ENCODE data around the gene USP3.

DNA sequence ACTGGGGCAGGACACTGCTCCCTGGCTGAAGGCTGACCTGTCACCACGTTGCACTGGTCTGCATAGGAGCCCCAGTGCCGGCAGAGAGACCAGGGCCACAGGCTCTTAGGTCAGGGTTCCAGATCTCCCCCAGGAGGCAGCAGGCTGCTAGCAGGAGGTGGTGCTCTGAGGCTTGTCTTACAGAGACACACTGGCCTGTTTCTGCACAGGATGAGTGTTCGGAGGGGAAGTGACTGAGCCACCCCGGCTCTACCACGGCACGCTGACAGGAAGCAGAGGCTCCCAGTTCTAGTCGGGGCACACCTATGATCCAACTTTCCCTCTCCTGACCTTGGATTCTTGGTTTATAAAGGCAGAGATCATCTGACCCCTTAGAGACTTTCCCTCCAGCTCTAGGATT is 101.4 kb downstream of the USP3 start:
- TF ChIP-seq, protein P1, sequence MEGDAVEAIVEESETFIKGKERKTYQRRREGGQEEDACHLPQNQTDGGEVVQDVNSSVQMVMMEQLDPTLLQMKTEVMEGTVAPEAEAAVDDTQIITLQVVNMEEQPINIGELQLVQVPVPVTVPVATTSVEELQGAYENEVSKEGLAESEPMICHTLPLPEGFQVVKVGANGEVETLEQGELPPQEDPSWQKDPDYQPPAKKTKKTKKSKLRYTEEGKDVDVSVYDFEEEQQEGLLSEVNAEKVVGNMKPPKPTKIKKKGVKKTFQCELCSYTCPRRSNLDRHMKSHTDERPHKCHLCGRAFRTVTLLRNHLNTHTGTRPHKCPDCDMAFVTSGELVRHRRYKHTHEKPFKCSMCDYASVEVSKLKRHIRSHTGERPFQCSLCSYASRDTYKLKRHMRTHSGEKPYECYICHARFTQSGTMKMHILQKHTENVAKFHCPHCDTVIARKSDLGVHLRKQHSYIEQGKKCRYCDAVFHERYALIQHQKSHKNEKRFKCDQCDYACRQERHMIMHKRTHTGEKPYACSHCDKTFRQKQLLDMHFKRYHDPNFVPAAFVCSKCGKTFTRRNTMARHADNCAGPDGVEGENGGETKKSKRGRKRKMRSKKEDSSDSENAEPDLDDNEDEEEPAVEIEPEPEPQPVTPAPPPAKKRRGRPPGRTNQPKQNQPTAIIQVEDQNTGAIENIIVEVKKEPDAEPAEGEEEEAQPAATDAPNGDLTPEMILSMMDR (IDR thresholded peaks at IDR 0.05) = no peak
- TF ChIP-seq POLR2A (IDR thresholded peaks at IDR 0.05) = no peak
